Prostate gland (tissue), 2 donors: ENCODE results near the gene FARP1. TPM values are rescaled to one million over a fixed set of nuclear protein-coding genes. Genes with fewer than 3 reads are reported as not detected.

Experiments used
- DNase-seq: peaks from one replicate; pipeline ENCODE4 v3.0.0-alpha.2; 2019; ENCODE audit warnings: low spot score
- H3K27ac ChIP-seq, 2 donors: fragments of 200-600 bp; sonication (generic); 2 replicates each; pipeline ENCODE4 v1.5.1; 2017 to 2019
- H3K27me3 ChIP-seq: fragments of 200-600 bp; sonication (generic); replicated peaks from 2 replicates; pipeline ENCODE4 v1.5.1; 2019; ENCODE audit not compliant: insufficient read depth
- H3K36me3 ChIP-seq, 2 donors: fragments of 200-600 bp; sonication (generic); 1 replicate in 1 of 2; 2 replicates in 1 of 2; pipeline versions ENCODE4 v1.5.1 to v1.8.1; 2017 to 2019
- H3K4me1 ChIP-seq: fragments of 200-600 bp; sonication (generic); replicated peaks from 2 replicates; pipeline ENCODE4 v1.5.1; 2019
- H3K4me3 ChIP-seq, 2 donors: fragments of 200-600 bp; sonication (generic); 2 replicates each; pipeline ENCODE4 v1.5.1; 2017 to 2019
- H3K9me3 ChIP-seq: fragments of 200-600 bp; sonication (generic); 2 replicates; pipeline ENCODE4 v1.5.1; 2017
- CTCF ChIP-seq, 4 experiments: fragments of 200-600 bp in 2 of 4; fragments of 450-650 bp in 2 of 4; sonication (generic) in 2 of 4; IDR thresholded peaks; 1 replicate in 3 of 4; 2 replicates in 1 of 4; pipeline ENCODE4 v1.5.1; 2016 to 2019; ENCODE audit warnings: antibody characterized with exemption in 4 of 4, mild to moderate bottlenecking in 2 of 4, moderate library complexity in 2 of 4
- POLR2A ChIP-seq: fragments of 450-650 bp; IDR thresholded peaks from one replicate; pipeline ENCODE4 v1.6.1; 2016; ENCODE audit warnings: antibody characterized with exemption, mild to moderate bottlenecking
- POLR2AphosphoS5 ChIP-seq: sonication (generic); formaldehyde crosslinking; IDR thresholded peaks from one replicate; pipeline ENCODE4 v1.6.1; 2017; ENCODE audit warnings: antibody characterized with exemption
- WGBS: methylation state at CpG from one replicate; pipeline ENCODE4 v1.1.5; 2018; 5-methylcytosine and 5-hydroxymethylcytosine counted together
- intact Hi-C: fragments of 100-400 bp; cut with DNase I; formaldehyde crosslinking; loops from one replicate; pipeline ENCODE4 v1.14.2; 2022
- total RNA-seq, 2 donors: library from RNA; depleted of rRNA; stranded (reverse); fragments of >200 nt; gene quantifications; one replicate each; pipeline ENCODE4 v1.1.0, GENCODE V29; 2016

The FARP1 gene
- total RNA-seq, 2 donors from 2014 or later: 70.6 to 77.5 TPM

- intact Hi-C loops: no loop called here
- no peaks in the 10 kb centered on the region for H3K4me1 ChIP-seq
- 82% methylated on average over 7 of the region's 7 CpGs for WGBS
- TF ChIP-seq CTCF (IDR thresholded peaks at IDR 0.05) (no peak), POLR2A (no peak), POLR2AphosphoS5 (no peak)
- H3K27ac ChIP-seq: no peak overlapping the region
- H3K9me3 ChIP-seq: no peaks in the 10 kb centered on the region
- H3K4me3 ChIP-seq: no peak overlapping the region
- DNase-seq: no peak
- no peaks in the 10 kb centered on the region for H3K36me3 ChIP-seq
- H3K27me3 ChIP-seq: no peaks in the 10 kb centered on the region
Observed at GRCh38 chr13:98098516-98098915, 44.4 kb upstream of the FARP1 start.

- intact Hi-C loops: no loop called here
Observed at GRCh38 chr13:98099627-98100026, 43.3 kb upstream of the FARP1 start.

GRCh38 chr13:98100481-98100880, 42.4 kb upstream of the FARP1 start:
- H3K9me3 ChIP-seq: no peaks in the 10 kb centered on the region
- intact Hi-C loops: no loop called here
- DNase-seq: no peak
- TF ChIP-seq CTCF (IDR thresholded peaks at IDR 0.05) (no peak), POLR2A (no peak), POLR2AphosphoS5 (no peak)
- no peak overlapping the region for H3K4me3 ChIP-seq
- no peaks in the 10 kb centered on the region for H3K36me3 ChIP-seq
- H3K4me1 ChIP-seq: no peaks in the 10 kb centered on the region
- H3K27me3 ChIP-seq: no peaks in the 10 kb centered on the region
- no peak overlapping the region for H3K27ac ChIP-seq
- 96% methylated on average over 10 of the region's 10 CpGs for WGBS

More at GRCh38 chr13:98099627-98100026, 43.3 kb upstream of the FARP1 start:
- Histone ChIP-seq H3K36me3 (no peaks in the 10 kb centered on the region), H3K27me3 (no peaks in the 10 kb centered on the region), H3K27ac (no peak overlapping the region), H3K9me3 (no peaks in the 10 kb centered on the region), H3K4me1 (no peaks in the 10 kb centered on the region), H3K4me3 (no peak overlapping the region)
- no peak for DNase-seq
- TF ChIP-seq POLR2AphosphoS5: no peak
- TF ChIP-seq CTCF (IDR thresholded peaks at IDR 0.05): no peak
- TF ChIP-seq POLR2A: no peak
- 94% methylated on average over 4 of the region's 4 CpGs for WGBS

GRCh38 chr13:98103531-98103930, 39.4 kb upstream of the FARP1 start:
- DNase-seq: no peak
- H3K27me3 ChIP-seq: no peaks in the 10 kb centered on the region
- H3K27ac ChIP-seq: no peak overlapping the region
- no peaks in the 10 kb centered on the region for H3K9me3 ChIP-seq
- H3K4me3 ChIP-seq: no peak overlapping the region
- no peak for TF ChIP-seq POLR2AphosphoS5
- no peak for TF ChIP-seq POLR2A
- no peak for TF ChIP-seq CTCF (IDR thresholded peaks at IDR 0.05)
- intact Hi-C loops: no loop called here
- H3K36me3 ChIP-seq: no peaks in the 10 kb centered on the region
- no peaks in the 10 kb centered on the region for H3K4me1 ChIP-seq
- 81% methylated on average over 2 of the region's 2 CpGs for WGBS

GRCh38 chr13:98103942-98104880, 38.7 kb upstream of the FARP1 start:
- Histone ChIP-seq H3K27me3 (no peaks in the 10 kb centered on the region), H3K4me3 (no peak overlapping the region), H3K9me3 (no peaks in the 10 kb centered on the region), H3K4me1 (no peaks in the 10 kb centered on the region), H3K27ac (no peak overlapping the region), H3K36me3 (no peaks in the 10 kb centered on the region)
- TF ChIP-seq CTCF (IDR thresholded peaks at IDR 0.05): no peak
- TF ChIP-seq POLR2AphosphoS5: no peak
- no peak for TF ChIP-seq POLR2A
- intact Hi-C loops: no loop called here
- 88% methylated on average over 10 of the region's 10 CpGs for WGBS
- DNase-seq: no peak
